ENCODE results near the gene EEIG2.

DNA sequence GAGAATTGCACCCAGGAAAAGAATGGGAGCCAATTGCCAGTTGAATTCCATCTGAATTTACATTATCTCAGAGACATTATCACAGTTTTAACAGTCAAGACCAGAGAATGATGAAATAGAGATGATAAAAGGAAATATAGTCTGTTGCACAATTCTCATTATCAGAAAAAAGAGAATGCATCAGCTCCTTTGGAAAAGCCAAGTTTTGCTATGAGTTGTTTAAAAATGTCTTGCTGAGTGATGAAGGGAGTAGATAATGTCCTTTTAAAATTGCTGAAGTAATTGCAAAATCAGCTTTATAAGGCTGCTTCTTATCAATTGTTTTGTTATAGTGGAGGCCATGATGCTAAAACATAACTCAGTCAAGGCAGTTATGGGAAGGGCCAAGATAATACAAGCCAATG lies 37.9 kb upstream of the EEIG2 start:
- TF ChIP-seq CTCF (IDR thresholded peaks at IDR 0.05) (no peak), POLR2AphosphoS5 (IDR thresholded peaks at IDR 0.05) (no peak), POLR2A (IDR thresholded peaks at IDR 0.05) (no peak)
